ENCODE results near the gene PSME2.

The PSME2 gene

GRCh38 chr14:24121210-24121609 is 25.2 kb downstream of the PSME2 start:
- TF ChIP-seq CTCF (conservative IDR thresholded peaks at IDR 0.05; ENCODE audit: low read depth, low read length): no peak
- H3K4me3 ChIP-seq (ENCODE audit: low read depth, low read length): no peak overlapping the region
- DNase-seq (ENCODE audit: low read depth): no peak

GRCh38 chr14:24119691-24120090 is 26.7 kb downstream of the PSME2 start:
- H3K4me3 ChIP-seq (ENCODE audit: low read depth, low read length): no peak overlapping the region
- no peak for TF ChIP-seq CTCF (conservative IDR thresholded peaks at IDR 0.05; ENCODE audit: low read depth, low read length)
- DNase-seq (ENCODE audit: low read depth): no peak

- DNase-seq (ENCODE audit: low read depth): no peak
- TF ChIP-seq CTCF (conservative IDR thresholded peaks at IDR 0.05; ENCODE audit: low read depth, low read length): no peak
Observed at GRCh38 chr14:24117179-24117578, 29.2 kb downstream of the PSME2 start.

GRCh38 chr14:24116128-24116814 is 30.1 kb downstream of the PSME2 start:
- TF ChIP-seq CTCF (conservative IDR thresholded peaks at IDR 0.05; ENCODE audit: low read depth, low read length): no peak
- DNase-seq (ENCODE audit: low read depth): peak; percentile 48
- no peak overlapping the region for H3K4me3 ChIP-seq (ENCODE audit: low read depth, low read length)

More at GRCh38 chr14:24117179-24117578, 29.2 kb downstream of the PSME2 start:
- no peak overlapping the region for H3K4me3 ChIP-seq (ENCODE audit: low read depth, low read length)

- DNase-seq (ENCODE audit: low read depth): peak; percentile 16
- H3K4me3 ChIP-seq (ENCODE audit: low read depth, low read length): peak overlapping the region; percentile 91
- TF ChIP-seq CTCF (conservative IDR thresholded peaks at IDR 0.05; ENCODE audit: low read depth, low read length): no peak
Observed at GRCh38 chr14:24115422-24116127, 30.8 kb downstream of the PSME2 start.

- peak; percentile 100 for DNase-seq (ENCODE audit: low read depth)
- peak within 1 kb of the TSS; percentile 91 for H3K4me3 ChIP-seq (ENCODE audit: low read depth, low read length)
- TF ChIP-seq CTCF (conservative IDR thresholded peaks at IDR 0.05; ENCODE audit: low read depth, low read length): no peak
Observed at GRCh38 chr14:24114532-24115421, 31.6 kb downstream of the PSME2 start, which contains the start of the genes DCAF11 and NRL. TSS of gene DCAF11 (plus strand) at chr14:24114777. CDS start at chr14:24115595, 818 bp downstream. TSS of gene NRL (minus strand) at chr14:24114949. CDS start at chr14:24082848, 32,101 bp downstream.

All from choroid plexus epithelial cell (primary cell).